CD4-positive, alpha-beta T cell treated with Interleukin-6 at 100 ng/mL for 8 hours (primary cell): ENCODE measurements around the gene BRPF1.

ENCODE experiments used
- DNase-seq: peaks from one replicate; pipeline ENCODE4 v3.0.0-alpha.2; 2020; ENCODE audit warnings: mixed read lengths, low spot score

BRPF1 gene, protein sequence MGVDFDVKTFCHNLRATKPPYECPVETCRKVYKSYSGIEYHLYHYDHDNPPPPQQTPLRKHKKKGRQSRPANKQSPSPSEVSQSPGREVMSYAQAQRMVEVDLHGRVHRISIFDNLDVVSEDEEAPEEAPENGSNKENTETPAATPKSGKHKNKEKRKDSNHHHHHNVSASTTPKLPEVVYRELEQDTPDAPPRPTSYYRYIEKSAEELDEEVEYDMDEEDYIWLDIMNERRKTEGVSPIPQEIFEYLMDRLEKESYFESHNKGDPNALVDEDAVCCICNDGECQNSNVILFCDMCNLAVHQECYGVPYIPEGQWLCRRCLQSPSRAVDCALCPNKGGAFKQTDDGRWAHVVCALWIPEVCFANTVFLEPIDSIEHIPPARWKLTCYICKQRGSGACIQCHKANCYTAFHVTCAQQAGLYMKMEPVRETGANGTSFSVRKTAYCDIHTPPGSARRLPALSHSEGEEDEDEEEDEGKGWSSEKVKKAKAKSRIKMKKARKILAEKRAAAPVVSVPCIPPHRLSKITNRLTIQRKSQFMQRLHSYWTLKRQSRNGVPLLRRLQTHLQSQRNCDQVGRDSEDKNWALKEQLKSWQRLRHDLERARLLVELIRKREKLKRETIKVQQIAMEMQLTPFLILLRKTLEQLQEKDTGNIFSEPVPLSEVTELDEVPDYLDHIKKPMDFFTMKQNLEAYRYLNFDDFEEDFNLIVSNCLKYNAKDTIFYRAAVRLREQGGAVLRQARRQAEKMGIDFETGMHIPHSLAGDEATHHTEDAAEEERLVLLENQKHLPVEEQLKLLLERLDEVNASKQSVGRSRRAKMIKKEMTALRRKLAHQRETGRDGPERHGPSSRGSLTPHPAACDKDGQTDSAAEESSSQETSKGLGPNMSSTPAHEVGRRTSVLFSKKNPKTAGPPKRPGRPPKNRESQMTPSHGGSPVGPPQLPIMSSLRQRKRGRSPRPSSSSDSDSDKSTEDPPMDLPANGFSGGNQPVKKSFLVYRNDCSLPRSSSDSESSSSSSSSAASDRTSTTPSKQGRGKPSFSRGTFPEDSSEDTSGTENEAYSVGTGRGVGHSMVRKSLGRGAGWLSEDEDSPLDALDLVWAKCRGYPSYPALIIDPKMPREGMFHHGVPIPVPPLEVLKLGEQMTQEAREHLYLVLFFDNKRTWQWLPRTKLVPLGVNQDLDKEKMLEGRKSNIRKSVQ (N-terminal part only)

DNA sequence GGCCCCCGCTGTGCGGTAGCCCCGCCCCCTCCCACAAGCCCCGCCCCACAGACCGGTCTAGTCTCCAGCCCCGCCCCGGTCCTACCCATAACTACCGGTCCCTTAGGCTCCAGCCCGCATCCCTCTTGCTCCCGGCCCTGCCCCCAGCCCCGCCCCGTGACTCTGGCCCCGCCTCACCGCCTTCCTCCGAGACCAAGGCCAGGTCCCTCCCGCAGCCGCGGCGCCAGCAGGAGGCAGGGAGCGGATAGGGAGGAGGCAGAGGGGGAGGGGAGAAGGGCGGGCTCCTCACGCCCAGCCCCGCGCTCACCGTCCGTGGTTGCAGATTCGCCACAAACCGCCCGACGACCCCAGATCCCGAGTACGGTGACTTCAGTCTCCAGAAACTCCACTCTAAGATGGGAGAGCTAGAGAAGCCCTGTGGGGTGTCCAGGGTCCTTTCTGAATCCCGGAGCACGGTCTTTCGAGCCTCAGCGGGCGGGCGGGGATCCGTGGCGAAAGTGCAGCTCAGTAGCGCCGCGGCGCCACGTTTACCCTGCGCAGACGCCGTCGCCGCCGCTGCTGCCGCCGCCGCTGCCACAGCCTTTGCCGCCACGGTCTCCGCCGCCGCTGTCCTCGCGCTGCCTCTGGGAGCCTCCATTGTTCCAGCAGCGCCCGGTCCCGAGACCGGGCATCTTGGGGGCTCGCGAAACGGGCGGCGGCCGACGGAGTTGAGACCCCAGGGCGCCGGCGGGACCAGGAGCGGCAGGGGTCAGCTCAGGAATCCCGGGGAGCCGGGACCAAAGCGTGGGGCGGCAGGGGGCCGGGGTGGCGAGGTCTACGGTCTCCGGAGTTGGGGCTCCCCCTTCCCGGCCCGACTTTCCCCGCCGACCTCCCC, at the start of gene BRPF1:
Gene BRPF1 (plus strand): TSS at position 530 of the 874 bp plus-strand sequence. CDS start 2,406 bp downstream, outside the sequence.
- DNase-seq: peak; percentile 100

DNA sequence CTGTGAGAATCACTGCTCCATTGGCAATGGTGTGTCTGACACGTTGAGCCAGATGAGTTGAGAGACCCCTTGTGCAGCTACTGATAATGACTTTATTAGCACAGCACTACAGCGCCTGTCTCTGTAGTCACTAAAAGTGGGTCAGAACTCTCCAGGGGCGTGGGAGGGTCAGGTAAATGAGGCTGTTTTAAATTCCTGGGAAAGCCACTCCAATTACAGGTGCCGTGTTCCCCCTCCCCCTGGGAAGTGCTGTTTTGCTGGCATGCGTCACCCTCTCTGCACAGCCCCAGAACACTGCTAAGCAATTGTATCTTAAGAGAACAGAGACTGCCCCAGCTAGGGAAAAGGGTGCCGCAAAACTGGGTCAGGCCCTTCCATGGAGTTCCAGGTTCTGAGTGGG, 49.4 kb upstream of the BRPF1 start:
- DNase-seq: no peak

DNA sequence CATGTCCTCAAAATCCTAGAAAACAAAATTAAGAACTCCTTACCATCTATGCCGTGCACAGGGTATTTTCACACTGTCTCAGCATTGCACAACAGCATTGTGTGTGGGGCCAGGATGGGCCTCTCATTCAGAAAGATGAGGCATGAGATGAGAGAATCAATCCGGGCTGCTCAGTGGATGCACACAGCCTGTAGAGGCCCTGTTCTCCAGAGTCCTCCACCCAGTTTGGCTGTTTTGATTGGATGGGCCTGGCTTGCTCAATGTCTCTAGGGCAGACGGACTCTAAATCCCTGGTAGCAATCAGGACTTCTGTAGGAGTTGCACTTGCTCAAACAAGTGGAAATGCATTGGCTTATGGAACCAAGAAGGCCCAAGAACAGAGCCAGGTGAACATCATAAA, 48.1 kb upstream of the BRPF1 start:
- DNase-seq: no peak

DNA sequence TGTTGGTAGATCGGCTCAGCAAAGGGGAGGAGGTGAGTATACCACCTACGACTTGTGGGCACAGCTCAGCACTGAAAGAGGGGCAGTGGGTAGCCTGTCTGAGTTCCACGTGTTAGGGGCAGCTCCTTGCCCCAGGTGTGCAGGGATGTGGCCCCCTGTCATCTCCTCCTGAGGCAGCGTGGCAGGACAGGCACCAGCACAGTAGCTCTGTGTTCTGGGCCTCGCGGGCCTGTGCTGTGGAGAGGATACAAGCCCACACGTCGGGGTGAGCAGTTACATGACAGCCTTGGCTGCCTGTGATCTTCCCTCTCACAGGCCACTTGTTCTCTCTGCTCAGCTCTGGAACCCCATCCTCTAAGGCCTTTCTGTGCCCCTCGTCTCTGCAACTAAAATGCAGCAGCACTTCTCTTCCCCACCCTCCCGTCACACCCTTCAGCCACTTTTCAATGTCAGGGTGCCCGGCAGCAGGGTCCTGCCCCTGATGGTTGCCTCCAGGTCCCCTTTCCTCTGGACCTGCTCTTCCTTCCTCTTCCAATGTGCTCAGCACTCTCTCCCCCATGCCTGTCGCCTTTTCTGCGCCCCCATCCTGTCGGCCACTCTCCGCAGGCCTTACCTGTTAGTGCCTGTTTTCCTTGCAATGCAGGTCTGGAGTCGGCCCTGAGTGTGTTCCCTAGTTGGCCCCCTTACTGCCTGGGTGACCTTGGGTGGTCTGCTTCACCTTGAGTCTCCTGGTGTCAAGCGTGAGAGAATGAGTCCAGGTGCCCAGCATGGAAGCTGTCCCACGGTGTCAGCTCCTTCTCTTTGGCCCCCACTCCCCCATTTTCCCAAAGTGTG, 46.1 kb upstream of the BRPF1 start:
- DNase-seq: no peak

DNA sequence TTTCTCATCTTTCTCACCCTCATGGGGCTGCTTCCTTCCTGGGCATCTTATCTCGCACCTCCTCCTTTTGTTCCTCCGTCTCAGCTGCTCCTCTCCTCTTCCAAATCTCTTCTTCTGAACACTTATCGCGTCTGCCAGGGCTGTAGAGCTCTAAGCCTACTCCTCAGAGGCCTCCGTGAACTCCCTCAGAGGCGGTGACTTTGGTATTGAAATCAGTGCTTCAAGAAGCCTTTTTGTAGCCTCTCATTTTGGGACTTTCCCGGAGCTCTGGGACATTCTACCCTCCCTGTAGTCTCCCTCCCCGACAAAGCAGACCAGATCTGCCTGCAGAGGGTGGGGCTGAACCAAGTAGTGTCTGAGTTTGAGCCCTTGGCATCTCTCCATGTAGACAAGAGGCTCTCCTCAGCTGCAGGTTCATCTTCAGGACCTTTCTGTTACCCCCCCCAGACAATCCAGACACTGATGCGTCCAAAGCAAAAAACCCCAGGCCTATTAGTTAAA, 45.4 kb upstream of the BRPF1 start:
- DNase-seq: no peak

DNA sequence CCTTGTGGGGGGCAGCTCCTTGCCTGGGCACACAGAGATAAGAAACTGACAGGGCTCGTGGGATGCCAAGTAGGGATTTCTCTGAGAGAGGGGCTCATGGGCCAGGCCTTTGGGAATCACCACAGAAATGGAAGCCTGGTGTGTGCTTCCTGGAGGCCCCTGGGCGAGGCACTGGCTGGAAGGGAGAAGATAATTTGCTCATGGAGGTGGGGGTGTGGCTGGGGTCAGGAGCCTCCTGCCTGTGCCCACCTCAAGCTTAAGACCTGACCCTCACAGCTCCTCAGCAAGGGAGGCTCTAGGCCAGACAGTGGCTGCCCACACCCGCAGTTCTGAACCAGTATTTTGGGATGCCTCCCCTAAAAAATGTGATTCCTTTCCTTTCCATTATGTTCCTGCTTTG, 44.8 kb upstream of the BRPF1 start:
- DNase-seq: no peak

DNA sequence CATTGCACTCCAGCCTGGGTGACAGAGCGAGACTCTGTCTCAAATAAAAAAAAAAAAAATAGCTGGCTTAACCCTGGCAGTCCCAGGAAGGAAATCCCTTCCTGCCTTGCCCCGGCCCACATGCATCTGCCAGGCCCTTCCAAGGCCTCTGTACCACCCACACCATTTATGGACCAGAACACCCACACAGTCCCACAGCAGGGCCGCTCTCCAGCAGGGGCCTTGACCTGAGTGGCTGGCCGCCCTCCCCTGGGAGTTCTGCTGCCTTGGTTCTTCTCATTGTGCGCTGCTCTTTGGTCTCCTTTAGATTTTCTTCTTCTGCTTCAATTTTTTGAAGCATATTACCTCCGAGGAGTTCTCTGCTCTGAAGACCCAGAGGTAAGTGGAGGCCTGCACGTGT, 44.0 kb upstream of the BRPF1 start:
- DNase-seq: no peak

DNA sequence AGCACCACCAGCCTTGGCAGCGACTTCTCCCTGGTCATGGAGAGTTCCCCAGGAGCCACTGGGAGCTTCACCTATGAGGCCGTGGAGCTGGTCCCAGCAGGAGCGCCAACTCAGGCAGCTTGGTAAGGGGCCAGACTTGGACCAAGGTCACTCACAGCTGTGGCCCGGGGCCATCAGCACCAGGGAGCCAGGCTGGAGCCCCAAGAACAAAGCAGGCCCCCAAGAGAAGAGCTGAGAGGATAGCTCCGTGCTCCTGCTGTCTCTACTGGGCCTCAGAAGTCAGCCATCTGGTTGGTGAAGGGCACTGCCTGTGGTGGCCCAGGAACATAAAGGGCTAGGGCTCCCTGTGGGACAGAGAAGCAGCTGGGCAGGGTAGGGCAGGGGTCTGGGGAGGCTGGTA, 42.6 kb upstream of the BRPF1 start:
- no peak for DNase-seq

DNA sequence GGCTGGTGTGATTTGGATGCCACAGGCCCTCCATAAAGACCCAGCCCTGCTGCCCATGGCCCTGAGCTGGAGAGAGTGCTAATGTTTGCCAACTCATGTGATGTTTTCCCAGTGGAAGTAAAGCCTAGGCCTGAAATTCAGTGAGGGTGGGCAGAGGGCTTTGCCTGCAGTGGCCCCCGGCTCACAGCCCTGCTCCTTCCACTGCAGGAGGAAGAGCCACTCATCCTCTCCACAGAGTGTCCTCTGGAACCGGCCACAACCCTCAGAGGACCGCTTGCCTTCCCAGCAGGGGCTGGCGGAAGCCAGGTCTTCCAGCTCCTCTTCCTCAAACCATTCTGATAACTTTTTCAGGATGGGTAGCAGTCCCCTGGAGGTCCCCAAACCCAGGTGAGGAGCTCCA, 41.8 kb upstream of the BRPF1 start:
- no peak for DNase-seq

DNA sequence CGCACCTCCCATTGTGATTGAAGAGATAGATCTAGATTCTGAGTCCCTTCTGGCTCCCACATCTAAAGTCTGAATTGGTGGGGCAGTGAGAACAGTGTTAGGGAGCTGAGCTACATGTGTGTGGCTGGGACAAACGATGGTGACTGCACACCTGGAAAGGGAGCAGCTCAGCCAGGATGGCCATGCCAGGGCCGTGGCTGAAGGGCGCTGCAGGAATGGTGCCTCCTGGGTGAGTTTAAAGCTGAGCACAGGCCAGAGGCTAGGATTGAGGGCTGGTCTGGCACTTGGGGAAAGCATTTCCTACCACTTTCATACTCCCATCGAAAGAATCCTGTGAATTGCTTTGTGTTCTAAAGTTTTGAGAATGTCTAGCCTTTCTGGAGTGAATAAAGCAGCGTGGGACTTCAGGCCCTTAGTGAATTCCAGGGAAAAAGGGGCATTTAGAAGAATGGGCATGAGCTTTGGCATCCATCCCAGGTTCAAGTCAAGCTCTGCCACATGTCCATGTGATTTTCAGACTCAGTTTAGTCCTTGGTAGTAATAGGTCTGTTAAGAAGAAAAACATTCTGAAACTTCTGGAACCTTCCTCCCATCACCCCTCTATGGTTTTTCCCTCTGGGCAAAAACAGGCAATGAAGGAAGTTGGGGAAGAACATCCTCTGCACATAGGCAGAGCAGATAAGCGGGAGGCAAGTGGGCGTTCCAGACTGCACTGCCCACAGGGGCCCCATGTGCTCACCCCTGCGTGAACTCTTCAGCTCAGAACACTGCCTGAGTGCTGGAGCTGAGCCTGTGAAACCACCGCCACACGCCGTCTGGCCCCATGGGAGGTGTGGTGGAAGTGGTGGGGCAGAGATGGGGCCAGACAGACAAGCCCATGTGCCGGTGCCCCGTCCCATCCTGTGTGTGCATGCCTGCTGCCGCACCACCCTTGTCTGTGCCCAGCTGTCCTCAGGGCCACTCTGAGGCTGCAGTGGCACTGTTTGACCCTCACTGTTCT, 40.8 kb upstream of the BRPF1 start:
- DNase-seq: no peak

DNA sequence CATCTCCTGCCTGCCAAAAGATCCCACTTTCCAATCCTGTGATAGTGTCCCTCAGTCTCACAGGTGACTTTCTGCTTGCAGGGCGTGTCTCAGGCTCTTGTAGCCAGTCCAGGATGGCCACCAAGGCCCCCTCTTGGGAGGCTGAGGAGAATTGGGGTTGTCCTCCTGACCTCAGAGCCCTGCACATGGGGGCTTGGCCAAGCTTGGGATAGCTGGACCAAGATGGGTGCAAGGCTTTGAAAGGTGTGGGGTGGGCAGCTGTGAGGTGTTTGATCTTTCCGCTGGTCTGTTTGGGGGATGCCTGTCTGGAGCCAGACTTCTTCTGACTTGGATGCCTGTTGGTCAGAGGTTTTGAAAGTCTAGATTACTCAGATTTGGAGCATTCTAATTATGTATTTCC, 39.9 kb upstream of the BRPF1 start:
- DNase-seq: no peak

DNA sequence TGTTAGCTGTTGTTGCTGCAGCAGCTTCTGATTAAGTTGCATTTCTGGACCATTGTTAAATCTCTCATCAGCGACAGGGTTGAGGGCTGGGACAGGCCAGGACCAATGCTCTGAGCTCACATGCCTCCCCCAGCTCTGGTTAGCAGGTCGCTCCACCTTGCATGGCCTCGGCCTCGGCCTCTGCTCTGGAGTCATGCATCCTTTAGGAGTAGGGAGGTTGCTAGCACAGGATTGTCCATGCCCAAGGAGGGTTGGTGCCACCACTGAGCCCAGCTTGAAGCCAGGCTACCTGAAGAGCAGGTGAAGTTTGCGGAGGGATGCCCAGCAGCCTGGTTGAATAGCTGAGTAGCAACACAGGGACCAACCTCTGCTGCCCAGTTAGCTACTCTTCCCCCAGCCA, 39.1 kb upstream of the BRPF1 start:
- no peak for DNase-seq

DNA sequence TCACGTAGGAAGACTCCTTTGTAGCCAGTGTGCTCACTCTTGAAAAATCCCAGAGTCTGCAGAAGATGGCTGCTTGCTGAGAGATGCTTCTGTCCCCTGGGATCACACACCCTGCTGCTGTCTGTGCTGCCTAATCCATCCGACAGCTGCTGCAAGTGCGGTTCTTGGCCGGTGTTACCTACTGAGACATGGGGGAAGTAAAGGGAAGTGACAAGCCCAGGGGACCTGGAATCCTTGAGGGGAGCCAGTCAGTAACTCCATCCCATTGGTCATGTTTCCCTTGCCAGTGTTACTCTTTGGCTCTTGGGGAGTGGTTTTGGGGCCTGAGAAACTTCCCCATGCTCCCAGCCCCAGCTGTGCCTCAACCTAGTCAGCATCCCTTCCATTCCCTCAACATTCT, 36.2 kb upstream of the BRPF1 start:
- no peak for DNase-seq

DNA sequence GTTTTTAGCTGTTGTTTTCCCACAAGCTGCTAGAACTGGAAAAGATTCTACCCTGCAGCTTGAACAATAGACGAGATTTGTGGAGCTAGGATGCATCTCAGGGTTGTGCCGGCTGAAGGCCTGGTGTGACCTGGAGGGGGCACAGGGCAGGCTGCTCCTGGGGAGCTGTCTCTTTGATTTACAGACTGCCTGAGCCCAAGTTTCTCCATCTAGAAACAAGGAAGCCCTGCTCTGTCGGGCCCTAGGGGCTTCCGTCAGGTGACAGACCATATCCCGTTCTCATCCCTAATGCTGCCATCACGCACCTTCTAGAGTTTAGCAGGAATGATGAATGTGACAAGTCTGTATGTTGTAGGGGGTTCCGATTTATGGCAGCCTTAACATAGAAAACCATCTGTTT, 35.8 kb upstream of the BRPF1 start:
- no peak for DNase-seq

DNA sequence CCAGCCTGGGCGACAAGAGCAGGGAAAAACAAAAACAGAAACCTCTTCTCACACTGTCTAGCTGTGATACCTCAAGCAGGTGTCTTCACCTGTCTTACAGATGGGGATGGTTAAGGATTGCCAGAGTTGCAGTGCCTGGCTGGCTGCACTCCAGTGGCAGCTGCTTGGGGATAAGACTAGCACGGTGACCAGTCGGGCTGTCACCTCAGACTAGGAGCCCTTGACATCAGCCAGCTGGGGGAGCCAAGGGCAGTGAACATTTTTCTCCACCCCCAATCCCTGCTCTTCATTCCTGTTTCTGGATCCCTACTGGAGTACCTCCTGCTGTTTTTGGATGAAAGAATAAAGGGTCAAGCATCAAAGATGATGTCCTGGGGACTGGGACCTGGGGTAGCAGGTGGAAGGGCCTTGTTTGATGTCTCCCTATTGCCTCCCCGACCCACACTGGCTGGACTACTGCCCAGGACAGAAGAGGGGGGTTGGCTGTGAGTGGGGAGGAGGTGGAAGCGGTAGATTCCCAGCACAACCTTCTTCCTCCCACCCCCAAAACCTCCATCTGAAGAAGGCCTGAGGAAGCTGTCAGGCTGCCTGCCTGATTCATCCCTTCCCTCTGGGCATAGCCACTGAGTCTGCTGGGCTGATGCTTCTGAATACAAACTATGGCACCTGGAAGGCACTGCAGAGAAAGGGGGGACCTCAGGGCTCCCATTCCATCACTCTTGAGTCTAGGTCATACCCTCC, 34.9 kb upstream of the BRPF1 start:
- no peak for DNase-seq

DNA sequence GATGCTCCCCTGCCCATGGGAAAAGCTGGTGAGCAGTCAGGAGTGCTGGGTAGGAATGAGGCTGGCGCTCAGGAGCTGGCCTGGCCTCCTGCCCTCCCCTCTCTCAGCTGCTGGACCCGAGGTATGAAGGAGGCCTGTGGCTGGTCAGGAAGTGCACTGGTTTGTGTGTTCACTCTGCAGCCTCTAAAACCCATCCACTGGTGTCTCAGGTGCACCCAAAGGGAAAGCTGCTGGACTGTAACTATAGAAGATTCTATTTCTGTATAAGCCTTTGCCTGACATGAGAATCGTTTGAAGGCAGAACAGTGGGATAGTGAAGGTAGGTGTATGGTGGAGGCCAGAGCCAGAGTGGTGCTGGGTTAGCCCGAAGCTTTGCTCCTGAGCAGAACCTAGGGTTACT, 33.6 kb upstream of the BRPF1 start:
- DNase-seq: no peak

DNA sequence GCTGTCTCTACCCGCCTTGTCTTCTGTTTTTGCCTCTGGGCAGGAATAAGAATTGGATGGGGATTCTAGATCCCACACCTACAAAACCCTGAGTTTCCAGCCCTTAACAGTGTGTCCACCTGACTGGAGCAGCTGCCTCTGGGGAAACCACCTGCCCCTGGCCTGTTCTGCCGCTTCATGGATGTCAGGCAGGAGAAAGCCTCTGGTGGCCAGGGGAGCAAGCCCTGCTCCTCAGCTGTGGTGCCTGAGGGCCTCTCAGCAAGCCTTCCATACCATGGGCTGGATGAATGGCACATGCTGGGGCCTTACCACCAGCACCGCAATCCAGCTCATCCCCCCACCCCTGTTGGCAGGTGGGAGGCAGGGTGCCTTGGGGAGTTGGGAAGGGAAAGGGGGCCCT, 33.2 kb upstream of the BRPF1 start:
- no peak for DNase-seq

DNA sequence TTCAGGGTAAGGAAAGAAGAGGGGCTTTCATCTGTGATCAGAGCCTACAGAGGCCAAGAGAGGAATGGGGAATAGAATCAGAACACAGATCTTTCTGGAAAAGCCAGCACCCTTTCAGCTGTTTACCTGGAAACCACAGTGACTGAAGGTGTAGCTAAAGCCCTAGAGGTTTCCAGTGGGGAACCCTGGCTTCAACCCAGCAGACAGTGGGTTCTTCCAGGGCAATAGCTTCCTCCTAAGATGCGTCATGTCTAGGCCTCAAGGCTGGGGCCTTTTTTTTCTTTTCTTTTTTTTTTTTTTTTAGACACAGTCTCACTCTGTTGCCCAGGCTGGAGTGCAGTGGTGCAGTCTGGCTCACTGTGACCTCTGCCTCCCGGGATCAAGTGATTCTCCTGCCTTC, 31.0 kb upstream of the BRPF1 start:
- DNase-seq: no peak

DNA sequence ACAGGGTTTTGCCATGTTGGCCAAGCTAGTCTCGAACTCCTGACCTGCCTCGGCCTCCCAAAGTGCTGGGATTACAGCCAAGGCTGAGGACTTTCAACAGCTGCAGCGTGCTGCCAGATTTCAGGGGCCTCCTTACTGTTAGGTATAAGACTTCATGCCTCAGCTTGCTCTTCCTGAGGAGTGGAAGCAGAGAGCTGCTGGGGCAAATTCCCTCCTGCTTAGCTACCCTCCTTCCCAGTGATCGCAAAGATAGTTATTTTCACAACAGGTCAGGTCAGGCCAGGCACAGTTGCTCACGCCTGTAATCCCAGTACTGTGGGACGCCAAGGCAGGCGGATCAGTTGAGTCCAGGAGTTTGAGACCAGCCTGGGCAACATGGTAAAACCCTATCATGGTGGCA, 30.5 kb upstream of the BRPF1 start:
- no peak for DNase-seq
